Spleen (tissue), 3 donors: Measurements from ENCODE around the gene SURF1.
A peak's percentile ranks its signal among the peaks of the same experiment; 100 is the strongest.

Experiments
- POLR2A ChIP-seq, 3 donors: fragments of 450-650 bp; IDR thresholded peaks; one replicate each; pipeline ENCODE4 v1.5.1; 2017; ENCODE audit warnings: antibody characterized with exemption in 3 of 3, mild to moderate bottlenecking in 1 of 3
- POLR2AphosphoS5 ChIP-seq, 3 donors: sonication (generic); formaldehyde crosslinking; IDR thresholded peaks; one replicate each; pipeline ENCODE4 v1.5.1; 2017; ENCODE audit warnings: antibody characterized with exemption in 3 of 3

- TF ChIP-seq POLR2AphosphoS5 (IDR thresholded peaks at IDR 0.05) (peak in 2 of 3 donors; percentile 33 to 66), POLR2A (IDR thresholded peaks at IDR 0.05) (no peak)
Measured at GRCh38 chr9:133400292-133400691, 44.0 kb upstream of the SURF1 start.
